PC-3 (cell line): Measurements from ENCODE around the gene ATF2.

Source experiments
- CTCF ChIP-seq: fragments of 300-600 bp; sonication (generic); conservative IDR thresholded peaks from 2 replicates; pipeline ENCODE4 v1.5.1; 2017; ENCODE audit warnings: antibody characterized with exemption, low read depth, mild to moderate bottlenecking, low read length
- EZH2 ChIP-seq: fragments of 300-600 bp; sonication (generic); IDR thresholded peaks from one replicate; pipeline ENCODE4 v1.6.1; 2017; ENCODE audit warnings: antibody characterized with exemption, mild to moderate bottlenecking, low read length; ENCODE audit not compliant: unreplicated experiment
- EZH2phosphoT487 ChIP-seq: fragments of 300-600 bp; sonication (generic); IDR thresholded peaks from 2 replicates; pipeline ENCODE4 v1.6.1; 2018; ENCODE audit warnings: mild to moderate bottlenecking, antibody characterized with exemption, low read length, borderline replicate concordance

GRCh38 chr2:175143191-175143590 is 24.8 kb downstream of the ATF2 start:
- TF ChIP-seq CTCF: no peak
- no peak for TF ChIP-seq EZH2phosphoT487
- no peak for TF ChIP-seq EZH2
